GM21515 (cell line): ENCODE results near the gene LRRFIP1.

Experiments used
- ATAC-seq: cut with Tn5 transposase; IDR thresholded peaks from one replicate; pipeline ENCODE4 v1.9.1; 2021; ENCODE audit not compliant: unreplicated experiment

Gene LRRFIP1

DNA sequence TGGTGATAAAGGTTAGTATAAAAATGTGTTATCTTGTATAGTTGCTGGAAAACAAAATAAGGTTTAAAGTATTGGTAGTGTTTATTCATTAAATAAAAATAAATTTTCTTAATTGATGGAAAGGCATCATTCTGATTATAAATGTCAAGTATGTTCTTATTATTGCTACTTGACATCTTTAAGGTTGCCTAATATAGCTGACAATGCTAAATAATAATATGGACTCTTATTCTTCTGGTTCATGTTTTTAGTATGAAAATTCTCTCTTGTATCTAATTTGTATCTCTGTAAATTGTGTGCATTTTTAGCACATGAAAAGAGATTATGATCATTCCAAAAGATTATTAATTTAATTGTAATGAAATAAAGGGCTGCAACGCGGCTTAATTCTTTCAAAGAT, 196.2 kb downstream of the LRRFIP1 start:
- no peak for ATAC-seq

DNA sequence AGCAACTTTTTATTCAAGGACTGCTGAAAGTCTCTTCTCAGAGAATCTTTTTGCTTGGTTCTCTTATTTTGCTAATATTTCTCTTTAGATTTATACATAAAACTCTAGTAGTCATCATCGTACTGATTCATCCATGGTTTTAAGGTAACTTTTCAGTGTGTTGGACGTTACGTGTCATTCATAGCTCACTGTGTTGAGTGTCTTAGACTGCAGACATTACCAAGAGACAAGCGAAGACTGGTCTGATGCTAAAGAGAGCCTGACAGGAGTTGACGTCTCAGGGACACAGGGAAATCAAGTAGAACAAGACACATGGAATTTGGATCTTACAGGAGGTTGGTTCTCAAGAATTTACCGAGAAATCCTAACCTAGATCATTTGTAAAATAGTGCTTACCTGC, 196.7 kb downstream of the LRRFIP1 start:
- no peak for ATAC-seq

DNA sequence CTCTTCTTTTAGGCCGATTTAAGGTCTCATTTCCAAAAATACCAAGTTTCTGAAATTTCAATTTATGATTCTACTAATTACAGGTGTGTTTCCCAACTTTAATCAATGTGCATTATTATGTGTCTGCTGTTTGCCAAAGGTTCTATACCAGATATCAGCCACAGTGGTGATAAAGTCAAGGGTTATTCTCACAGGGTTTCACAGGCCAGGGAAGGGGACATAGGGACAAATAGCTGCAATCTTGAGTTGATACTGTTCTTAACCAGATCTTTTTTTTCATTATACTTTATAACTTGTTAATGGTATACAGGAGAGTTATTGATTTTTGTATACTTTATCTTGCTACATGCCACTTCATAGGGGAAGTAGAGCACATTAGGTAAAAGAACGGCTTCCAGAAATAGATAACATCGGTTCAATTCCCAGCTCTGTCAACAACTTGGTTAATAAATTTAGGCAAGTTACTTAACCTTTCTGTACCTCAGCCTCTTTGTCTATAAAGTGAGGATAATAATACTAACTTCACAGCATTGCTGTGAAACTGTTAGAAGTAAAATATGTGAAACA, 200.1 kb downstream of the LRRFIP1 start:
- ATAC-seq: no peak
